Right lobe of liver (tissue), 4 donors: ENCODE measurements around the gene SLC9A8.

Source experiments
- CTCF ChIP-seq, 4 donors: fragments of 200-600 bp in 3 of 4; fragments of 450-650 bp in 1 of 4; IDR thresholded peaks; one replicate each; pipeline versions ENCODE4 v1.5.1 to v1.8.0; 2016 to 2022; ENCODE audit warnings: antibody characterized with exemption in 4 of 4, mild to moderate bottlenecking in 2 of 4
- POLR2A ChIP-seq: fragments of 450-650 bp; IDR thresholded peaks from one replicate; pipeline ENCODE4 v1.6.1; 2017; ENCODE audit warnings: antibody characterized with exemption, mild to moderate bottlenecking
- donor health status: DM: no; HTN: no; CAD: no.
- donor health status: DM: no; HTN: no; CAD: no.
- donor health status: DM: no; HTN: yes; CAD: no.

- no peak for TF ChIP-seq CTCF (IDR thresholded peaks at IDR 0.05)
- no peak for TF ChIP-seq POLR2A
Observed at GRCh38 chr20:49762940-49763766, 49.5 kb upstream of the SLC9A8 start.
